Central memory CD4-positive, alpha-beta T cell (primary cell): Measurements from ENCODE around the gene CA5A.
A peak's percentile ranks its signal among the peaks of the same experiment; 100 is the strongest.
"Not testable (repeated sequence)": the region's sequence is repeated elsewhere in the genome, so short reads cannot be mapped to it uniquely, and the experiment has no call there.

Experiments
- DNase-seq: peaks from one replicate; pipeline ENCODE4 v3.0.0; 2022

The CA5A gene

DNA sequence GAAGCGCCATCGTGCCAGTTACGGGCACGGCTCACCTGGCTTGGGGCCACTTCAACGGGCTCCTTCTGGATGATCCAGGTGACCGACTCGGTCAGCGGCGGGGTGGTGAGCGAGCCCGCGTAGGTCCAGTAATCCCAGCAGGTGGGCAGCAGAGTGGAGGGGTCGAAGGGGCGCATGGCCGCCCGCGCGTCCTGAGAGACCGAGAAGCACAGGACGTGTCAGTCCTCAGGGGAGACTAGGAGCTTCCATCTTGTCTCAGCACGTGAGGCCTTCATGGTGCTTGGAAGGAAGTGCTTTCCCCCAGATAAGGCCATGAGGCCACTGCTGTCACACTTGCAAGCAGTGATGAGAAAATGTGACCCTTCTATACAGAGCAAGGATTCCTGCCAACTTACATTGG is 44.6 kb downstream of the CA5A start:
- no peak for DNase-seq

DNA sequence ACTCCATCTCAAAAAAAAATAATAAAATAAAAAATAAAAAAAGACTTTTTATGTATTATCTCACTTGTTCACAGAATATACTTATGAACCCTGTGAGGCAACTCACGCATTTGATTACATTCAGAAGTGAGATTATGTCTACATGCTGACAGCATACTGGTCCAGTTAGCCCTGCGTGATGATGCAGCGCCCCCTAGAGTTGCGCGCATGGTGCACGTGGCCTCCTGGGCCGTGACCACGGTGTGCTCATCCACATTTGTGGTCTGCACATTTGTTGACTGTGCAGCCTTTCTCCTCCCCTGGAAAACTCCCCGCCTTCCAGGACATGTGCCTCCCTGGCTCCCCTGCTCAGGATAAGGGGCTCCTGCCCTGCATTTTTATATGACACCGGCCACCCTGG is 46.6 kb downstream of the CA5A start:
- not testable (repeated sequence) for DNase-seq

DNA sequence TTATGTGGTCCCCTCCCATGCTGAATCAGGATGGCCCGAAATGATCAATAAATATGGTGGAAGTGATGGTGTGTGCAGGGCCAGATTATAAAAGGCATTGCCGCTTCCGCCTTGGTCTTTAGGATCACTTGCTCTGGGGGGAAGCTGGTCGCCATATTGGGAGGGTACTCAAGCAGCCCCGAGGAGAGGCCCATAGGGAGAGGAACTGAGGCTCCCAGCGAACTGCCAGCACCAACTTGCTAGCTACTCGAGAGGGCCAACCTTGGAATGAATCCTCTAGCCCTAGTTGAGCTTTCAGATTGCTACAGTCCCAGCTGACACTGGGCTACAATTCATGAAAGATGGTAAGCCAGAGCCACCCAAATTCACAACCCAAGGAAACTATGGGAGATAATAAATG is 48.0 kb downstream of the CA5A start:
- not testable (repeated sequence) for DNase-seq

GRCh38 chr16:87887931-87888330 is 48.4 kb downstream of the CA5A start:
- DNase-seq: not testable (repeated sequence)

GRCh38 chr16:87885371-87885967 is 50.9 kb downstream of the CA5A start:
- not testable (repeated sequence) for DNase-seq

DNA sequence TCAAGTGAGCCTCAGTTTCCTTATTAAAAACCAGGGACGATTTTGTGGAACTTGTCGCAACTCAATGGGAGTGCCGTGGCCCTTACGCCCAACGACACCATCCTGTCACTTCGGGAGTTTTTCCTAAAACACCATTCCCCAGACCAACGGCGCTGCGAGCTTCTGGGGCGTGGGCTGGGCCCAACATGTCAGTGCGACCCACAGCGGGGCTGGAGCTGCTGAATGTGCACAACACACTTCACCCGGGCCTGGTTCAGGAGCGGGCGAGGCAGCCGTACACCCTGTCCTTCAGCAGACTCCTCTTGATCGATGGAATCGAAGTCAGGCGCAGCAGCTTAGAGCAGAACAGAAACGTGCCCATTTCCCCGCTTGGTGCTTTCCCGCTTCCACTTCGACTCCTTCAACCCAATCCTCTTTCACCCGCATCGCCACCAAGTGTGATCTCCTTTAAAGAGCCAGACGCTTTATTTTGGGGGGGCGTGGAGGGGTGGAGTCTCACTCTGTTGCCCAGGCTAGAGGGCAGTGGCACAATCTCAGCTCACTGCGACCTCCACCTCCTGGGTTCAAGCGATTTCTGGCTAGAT is 53.8 kb downstream of the CA5A start:
- DNase-seq: no peak

DNA sequence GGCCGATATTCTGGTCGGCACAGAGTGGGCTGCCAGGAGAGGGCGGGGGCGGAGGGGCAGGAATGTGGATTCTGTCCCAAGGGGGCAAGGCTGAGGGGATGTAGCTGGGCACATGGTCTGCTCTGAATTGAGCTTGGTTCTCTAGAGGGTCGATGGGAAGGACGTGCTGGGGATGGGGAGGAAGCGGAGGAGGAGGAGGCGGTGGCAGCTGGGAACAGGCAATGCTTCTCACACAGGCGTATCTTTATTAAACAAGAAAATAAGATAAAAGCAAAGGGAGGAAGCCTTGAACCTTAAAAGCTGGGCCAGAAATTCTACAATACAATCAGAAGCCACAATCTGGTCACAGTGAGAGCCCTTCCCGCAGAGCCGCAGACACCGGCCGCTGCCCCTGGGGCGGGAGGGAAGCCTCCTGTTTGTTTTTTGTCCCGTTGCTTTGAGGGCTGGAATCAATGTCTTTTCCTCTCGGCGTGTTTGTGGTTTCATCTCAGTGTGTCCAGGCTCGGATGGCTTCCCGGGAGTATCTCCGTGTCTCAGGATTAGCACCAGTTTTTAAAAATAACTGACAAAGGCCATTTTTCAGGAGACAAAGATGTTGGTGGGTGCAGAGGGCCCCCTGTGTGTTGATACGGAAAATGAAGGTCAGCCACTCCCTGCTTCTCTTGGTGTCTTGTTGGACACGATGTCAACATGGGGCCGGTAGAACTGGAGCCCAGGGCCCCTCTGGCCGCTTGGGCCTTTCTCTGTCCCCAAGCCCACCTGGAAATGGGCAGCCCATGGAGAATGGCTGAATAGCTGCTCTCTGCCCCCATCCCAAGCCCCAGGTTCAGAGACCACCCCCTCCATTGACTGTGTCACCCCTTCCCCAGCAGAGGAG is 54.8 kb downstream of the CA5A start:
- no peak for DNase-seq

GRCh38 chr16:87880117-87880696 is 56.1 kb downstream of the CA5A start:
- DNase-seq: no peak

DNA sequence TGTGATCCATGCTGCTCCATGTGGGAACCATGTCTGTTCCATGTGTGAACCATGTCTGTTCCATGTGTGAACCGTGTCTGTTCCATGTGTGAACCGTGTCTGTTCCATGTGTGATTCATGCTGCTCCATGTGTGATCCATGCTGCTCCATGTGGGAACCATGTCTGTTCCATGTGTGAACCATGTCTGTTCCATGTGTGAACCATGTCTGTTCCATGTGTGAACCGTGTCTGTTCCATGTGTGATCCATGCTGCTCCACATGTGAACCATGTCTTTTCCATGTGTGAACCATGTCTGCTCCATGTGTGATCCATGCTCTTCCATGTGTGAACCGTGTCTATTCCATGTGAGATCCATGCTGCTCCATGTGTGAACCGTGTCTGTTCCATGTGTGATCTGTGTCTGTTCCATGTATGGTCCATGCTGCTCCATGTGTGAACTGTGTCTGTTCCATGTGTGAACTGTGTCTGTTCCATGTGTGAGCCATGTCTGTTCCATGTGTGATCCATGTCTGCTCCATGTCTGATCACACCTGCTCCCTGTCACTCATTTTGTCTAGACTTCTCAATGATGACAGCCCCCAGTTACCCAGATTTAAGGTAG is 56.8 kb downstream of the CA5A start:
- DNase-seq: not testable (repeated sequence)

DNA sequence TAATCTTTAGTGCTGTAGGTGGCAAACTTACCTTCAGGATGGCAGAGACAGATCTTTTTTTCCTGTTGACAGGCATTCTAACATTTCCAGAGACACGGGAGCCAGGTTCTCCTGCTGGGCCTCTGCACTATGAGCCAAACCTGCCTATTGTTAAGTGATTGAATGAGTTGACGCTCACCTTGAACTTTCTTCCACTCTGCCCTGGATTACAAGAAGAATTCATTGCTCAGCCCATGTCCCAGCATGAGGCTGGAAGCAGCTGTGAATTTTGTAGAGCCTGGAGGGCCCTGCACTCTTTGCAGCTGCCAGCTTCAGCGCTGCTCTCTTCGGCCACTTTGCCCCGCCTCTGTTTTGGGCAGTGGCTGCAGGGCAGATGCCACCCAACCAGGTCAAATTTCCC is 57.6 kb downstream of the CA5A start:
- no peak for DNase-seq

DNA sequence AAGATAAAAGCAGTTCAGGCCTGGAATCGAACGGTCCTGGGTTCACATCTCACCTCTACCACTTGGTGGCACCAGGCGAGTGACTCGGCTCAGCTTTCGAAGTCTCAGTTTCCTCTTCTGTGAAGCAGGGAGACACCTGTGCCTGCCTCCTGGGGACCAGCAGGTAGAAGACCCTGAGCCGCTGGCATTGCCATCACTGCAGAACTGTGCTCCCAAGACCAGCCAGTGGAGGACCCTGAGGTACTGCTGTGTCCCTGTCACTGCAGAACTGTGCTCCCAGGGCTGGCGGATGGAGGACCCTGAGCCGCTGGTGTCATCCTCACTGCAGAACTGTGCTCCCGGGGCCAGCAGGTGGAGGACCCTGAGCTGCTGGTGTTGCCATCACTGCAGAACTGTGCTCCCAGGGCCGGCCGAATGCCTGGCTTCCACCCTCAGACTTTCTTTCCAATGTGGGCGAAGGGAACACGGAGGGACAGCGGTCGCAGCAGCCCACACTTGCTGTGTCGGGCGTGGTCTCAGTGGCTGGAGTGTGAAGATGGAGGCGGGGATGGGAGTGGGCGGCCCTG is 58.3 kb downstream of the CA5A start:
- no peak for DNase-seq

- DNase-seq: no peak
These were observed 61.5 kb downstream of the CA5A start for GRCh38 chr16:87874639-87875427.

DNA sequence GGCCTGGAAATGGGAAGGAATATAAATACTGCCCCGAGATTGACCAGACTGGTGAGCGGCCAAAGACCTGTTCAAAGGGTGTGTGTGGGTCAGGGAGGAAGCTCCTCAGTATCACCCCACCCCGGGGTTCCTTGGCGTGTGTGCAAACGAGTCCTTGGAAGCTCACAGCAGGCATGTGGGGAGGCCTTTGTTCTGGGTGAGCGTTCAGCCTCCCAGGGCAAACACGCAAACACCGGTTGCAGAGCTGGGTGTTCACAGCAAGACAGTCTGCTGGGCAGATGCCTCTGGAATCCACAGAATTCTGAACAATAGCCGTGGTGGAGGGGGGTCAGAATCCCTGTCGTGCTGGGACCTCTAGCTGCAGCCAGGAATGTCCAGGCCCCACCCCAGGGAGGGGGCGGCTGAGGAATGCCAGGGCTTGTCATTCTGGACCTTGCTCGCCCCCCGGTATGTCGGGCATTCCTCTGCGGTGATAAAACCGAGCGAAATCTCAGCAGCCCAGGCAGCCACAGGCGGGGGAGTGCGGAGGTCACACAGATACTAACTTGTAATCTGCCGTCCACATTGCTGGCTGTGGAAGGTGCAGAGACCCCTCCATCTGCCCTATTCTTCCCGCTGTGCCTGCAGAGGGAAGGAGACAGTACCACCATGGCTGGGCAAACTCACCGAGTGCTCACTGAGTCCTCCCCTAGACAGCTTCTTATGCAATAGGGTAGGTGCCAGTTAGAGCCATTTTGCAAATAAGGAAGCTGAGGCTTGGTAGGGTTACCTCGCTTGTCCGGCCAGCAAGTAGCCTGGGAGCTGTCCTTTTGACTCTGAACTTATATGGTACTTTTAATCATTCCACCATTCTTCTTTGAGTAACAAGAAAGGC is 65.7 kb downstream of the CA5A start:
- DNase-seq: not testable (repeated sequence)

GRCh38 chr16:87869879-87870417 is 66.4 kb downstream of the CA5A start:
- DNase-seq: not testable (repeated sequence)

DNA sequence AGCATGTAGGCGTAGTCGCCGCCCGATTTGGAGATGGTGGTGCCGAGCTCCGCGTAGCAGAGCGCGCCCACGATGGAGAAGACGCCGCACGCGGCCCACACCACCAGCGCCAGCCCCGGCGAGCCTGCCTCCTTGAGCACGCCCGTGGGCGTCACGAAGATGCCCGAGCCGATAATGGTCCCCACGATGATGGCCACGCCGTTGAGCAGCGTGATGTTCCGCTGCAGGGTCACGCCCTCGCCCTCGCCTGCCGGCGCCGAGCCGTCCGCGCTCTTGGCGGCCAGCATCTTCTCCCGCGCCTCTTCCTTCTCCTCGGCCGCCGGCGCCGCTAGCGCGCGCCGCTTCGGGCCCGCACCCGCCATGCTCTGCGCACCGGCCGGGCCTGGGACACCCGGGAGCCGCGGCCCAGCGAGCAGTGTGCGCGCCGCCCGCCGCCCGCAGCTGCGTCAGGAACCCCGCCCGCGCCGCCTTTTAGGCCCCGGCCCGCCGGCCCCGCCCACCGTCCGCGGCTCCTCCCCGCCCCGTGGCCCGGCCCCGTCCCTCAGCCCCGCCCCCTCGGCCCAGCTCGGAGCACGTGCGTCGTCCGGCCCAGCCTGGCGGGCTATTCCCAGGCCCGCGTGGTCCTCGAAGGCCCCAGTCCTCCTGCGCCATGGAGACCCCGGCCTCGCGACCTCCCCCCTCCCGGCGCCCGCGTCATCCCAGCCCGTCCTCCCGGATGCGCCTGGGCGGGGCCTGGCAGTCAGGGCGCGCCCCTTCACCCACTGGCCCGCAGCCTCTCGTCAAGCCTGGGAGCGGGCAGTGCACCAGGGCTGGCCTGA is 67.1 kb downstream of the CA5A start, which contains the start of gene SLC7A5:
TSS of gene SLC7A5 (minus strand) at position 447 of the 818 bp plus-strand sequence. CDS start at position 362, 85 bp downstream.
- DNase-seq: peak; percentile 83

DNA sequence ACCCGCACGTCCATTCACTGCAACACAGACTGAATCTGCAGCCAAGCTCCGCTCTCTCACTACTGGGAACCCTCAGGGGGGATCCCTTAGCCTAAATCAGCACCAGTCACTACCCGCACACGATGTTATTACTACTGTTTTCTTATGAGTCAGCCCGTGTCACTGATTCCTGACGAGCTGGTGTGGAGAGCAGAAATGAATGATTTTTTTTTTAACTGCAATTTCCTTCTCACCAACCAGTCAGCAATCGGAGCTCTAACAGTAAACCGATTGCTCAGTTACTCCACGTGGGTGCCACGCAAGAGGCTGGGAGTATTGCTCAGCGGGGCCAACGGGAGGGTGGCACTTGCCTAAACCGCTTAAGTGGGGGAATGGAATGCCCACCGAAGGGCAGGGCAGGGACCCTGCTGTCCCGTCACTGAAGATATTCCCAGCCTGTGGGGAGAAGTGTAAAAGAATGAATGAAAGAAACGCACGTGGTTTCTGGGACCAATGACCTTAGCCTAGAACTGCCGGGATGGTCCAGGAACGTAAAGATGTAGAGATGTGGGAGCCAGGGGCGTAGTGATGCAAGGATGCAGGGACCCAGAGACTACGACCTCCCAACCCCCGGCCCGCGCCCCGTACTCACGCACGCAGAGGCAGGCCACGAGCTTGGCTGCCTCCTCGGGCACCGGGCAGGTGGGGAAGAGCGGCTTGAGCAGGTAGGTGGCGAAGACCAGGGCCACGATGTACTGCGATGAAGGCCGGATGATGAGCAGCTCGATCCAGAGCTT is 67.9 kb downstream of the CA5A start:
- DNase-seq: peak; percentile 78

GRCh38 chr16:87865902-87866555 is 70.3 kb downstream of the CA5A start:
- peak; percentile 63 for DNase-seq
